AG04449 (cell line): ENCODE results near the gene ADAT1.

ENCODE experiments used
- CTCF ChIA-PET: fragments of 350-600 bp; formaldehyde crosslinking; extraction: SDS; loops from one replicate; lab custom pipeline; 2021; ENCODE audit warnings: antibody characterized with exemption; lab: Yijun Ruan, JAX
- POLR2A ChIA-PET: fragments of 400-600, 350-600 bp; formaldehyde crosslinking; extraction: SDS; loops from one replicate; lab custom pipeline; 2020; ENCODE audit warnings: antibody characterized with exemption, inconsistent platforms; lab: Yijun Ruan, JAX
- DNase-seq: peaks from one replicate; pipeline ENCODE4 v3.0.0-alpha.2; 2010; ENCODE audit warnings: low read depth, low spot score
- H3K4me3 ChIP-seq: 2 replicates; pipeline ENCODE4 v1.5.1; 2011; ENCODE audit warnings: low read depth, mild to moderate bottlenecking, control low read depth, low read length
- TF ChIP-seq, protein P1 (sequence below): IDR thresholded peaks from one replicate; pipeline ENCODE4 v1.5.1; 2011; ENCODE audit warnings: mild to moderate bottlenecking, moderate library complexity, low read length, control low read depth, inconsistent platforms; ENCODE audit not compliant: insufficient read depth; ENCODE audit errors: missing control alignments

Gene ADAT1

DNA sequence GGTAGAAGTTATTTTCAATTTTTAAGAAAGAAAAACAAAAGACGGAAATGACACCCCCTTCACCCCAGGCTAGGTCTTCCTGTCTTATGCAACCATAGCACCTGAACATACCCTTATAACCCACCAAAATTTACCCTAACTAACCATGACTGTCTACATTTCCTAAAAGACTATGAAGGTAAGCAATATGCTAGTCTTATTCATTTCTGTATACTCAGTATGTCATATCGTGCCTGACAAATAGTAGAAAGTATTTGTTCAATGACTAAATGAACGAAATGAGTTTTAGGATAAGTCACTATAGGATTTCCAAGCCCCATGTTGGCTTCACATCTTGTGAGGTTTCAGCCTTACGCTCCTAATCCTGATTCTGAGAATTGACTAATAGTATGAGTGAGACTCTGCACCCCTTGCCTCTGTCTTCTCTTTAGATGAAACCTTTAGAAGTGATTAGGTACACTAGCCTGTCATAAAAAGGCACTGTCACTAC is 6.5 kb downstream of the ADAT1 start:
- H3K4me3 ChIP-seq, result no peak overlapping the region
- DNase-seq, result no peak
- ChIA-PET POLR2A (no interaction called here), CTCF (interaction anchor here (1.4 kb wide), 1 partner anchor 417 kb away, joined by 5 read pairs; no protein-coding TSS in a partner anchor)
- TF ChIP-seq, protein P1, sequence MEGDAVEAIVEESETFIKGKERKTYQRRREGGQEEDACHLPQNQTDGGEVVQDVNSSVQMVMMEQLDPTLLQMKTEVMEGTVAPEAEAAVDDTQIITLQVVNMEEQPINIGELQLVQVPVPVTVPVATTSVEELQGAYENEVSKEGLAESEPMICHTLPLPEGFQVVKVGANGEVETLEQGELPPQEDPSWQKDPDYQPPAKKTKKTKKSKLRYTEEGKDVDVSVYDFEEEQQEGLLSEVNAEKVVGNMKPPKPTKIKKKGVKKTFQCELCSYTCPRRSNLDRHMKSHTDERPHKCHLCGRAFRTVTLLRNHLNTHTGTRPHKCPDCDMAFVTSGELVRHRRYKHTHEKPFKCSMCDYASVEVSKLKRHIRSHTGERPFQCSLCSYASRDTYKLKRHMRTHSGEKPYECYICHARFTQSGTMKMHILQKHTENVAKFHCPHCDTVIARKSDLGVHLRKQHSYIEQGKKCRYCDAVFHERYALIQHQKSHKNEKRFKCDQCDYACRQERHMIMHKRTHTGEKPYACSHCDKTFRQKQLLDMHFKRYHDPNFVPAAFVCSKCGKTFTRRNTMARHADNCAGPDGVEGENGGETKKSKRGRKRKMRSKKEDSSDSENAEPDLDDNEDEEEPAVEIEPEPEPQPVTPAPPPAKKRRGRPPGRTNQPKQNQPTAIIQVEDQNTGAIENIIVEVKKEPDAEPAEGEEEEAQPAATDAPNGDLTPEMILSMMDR, result no peak

- POLR2A ChIA-PET, result no interaction called here
- no peak overlapping the region for H3K4me3 ChIP-seq
- TF ChIP-seq, protein P1, result no peak
- DNase-seq, result no peak
- CTCF ChIA-PET, result interaction anchor here (1.2 to 2.2 kb wide), 5 partner anchors 18 to 416 kb away, joined by 3 to 9 read pairs (median 5); no protein-coding TSS in a partner anchor
These were observed 7.5 kb downstream of the ADAT1 start for GRCh38 chr16:75615619-75616018.

DNA sequence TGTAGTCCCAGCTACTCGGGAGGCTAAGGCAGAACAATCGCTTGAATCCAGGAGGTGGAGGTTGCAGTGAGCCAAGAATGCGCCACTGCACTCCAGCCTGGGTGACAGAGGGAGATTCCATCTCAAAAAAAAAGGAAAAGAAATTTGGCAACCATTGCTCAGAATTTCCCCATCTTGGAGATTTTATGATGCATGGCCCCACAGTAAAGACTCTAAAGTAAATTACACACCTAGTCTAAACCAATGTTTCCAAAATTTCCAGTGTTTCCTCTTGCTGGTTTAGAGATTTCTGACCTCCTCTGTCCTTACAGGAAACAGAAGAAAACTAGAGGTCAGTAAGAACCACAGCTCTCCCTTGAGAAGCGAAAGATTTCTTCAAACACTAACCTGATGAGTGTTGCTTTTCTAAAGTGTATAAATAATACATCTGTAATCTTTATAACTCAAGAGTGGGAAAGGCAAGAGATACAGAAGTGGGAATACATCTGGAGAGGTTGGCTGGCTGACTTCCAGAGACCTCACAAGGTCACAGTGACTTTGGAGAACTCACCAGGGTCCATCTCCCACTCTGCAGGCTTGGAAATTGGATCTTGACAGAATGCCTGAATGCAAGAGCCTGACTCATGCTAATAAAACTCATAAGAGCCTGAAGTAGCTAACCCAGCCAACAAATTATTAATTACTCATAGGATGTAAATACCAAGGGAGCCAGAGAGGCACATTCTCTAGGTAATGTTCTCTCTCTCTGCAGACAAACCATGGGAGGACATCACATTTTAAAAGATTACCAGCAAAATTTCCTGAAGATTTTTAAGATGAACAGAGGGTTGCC is 8.8 kb downstream of the ADAT1 start:
- DNase-seq, result no peak
- TF ChIP-seq, protein P1, result no peak
- H3K4me3 ChIP-seq, result no peak overlapping the region
- CTCF ChIA-PET, result interaction anchor here (0.6 to 2.2 kb wide), 6 partner anchors 9 to 150 kb away, joined by 3 to 9 read pairs (median 3); partner anchors contain the start of gene ADAT1
- POLR2A ChIA-PET, result no interaction called here

- H3K4me3 ChIP-seq, result no peak overlapping the region
- no peak for DNase-seq
- ChIA-PET CTCF (interaction anchor here (0.8 to 1.6 kb wide), 6 partner anchors 13 to 157 kb away, joined by 3 read pairs; partner anchors contain the start of gene ADAT1), POLR2A (interaction anchor here (0.6 kb wide), 1 partner anchor 30 kb away, joined by 3 read pairs; no protein-coding TSS in a partner anchor)
- TF ChIP-seq, protein P1, result no peak
These were observed 16.6 kb downstream of the ADAT1 start for GRCh38 chr16:75606507-75606906.

- DNase-seq, result no peak
- CTCF ChIA-PET, result interaction anchor here (1.0 to 1.5 kb wide), 3 partner anchors 11 to 86 kb away, joined by 3 to 5 read pairs (median 3); partner anchors contain the start of gene ADAT1
- H3K4me3 ChIP-seq, result no peak overlapping the region
- POLR2A ChIA-PET, result no interaction called here
- TF ChIP-seq, protein P1, result no peak
These were observed 19.8 kb downstream of the ADAT1 start for GRCh38 chr16:75603241-75603640.
